SK-N-SH (cell line): ENCODE measurements around the gene OR4K15. TPM values are rescaled to one million over a fixed set of nuclear protein-coding genes. Genes with fewer than 3 reads are reported as not detected.
"Not testable (repeated sequence)": the region's sequence is repeated elsewhere in the genome, so short reads cannot be mapped to it uniquely, and the experiment has no call there.

Experiments used
- CTCF ChIA-PET: fragments of 300-600, 350-600 bp; formaldehyde crosslinking; extraction: SDS; loops from one replicate; lab custom pipeline; 2021; lab: Yijun Ruan, JAX
- POLR2A ChIA-PET: fragments of 350-600 bp; sonication (Branson Sonifier 250); formaldehyde crosslinking; extraction: SDS; loops from one replicate; lab custom pipeline; 2020; ENCODE audit warnings: antibody characterized with exemption, inconsistent platforms; lab: Yijun Ruan, JAX
- DNase-seq: peaks from one replicate; pipeline ENCODE4 v3.0.0; 2012
- H2AFZ ChIP-seq: fragments of 200-600 bp; sonication (generic); 2 replicates; pipeline ENCODE4 v1.8.1; 2016; ENCODE audit warnings: antibody characterized with exemption, mild to moderate bottlenecking, low read depth
- H3F3A ChIP-seq: fragments of 200-600 bp; sonication (generic); replicated peaks from 2 replicates; pipeline ENCODE3; 2016; ENCODE audit warnings: antibody characterized with exemption, mild to moderate bottlenecking; ENCODE audit not compliant: insufficient read depth
- H3K27ac ChIP-seq, 2 experiments: fragments of 200-500 bp in 1 of 2; fragments of 200-600 bp in 1 of 2; sonication (Bioruptor generic) in 1 of 2; sonication (generic), shearing (Covaris generic) in 1 of 2; 2 replicates each; pipeline versions ENCODE4 v1.5.1 to v1.6.1; 2014 to 2016; ENCODE audit warnings: low read depth in 2 of 2, inconsistent platforms in 1 of 2, low read length in 1 of 2, mild to moderate bottlenecking in 1 of 2, mixed read lengths in 1 of 2
- H3K27me3 ChIP-seq: fragments of 200-600 bp; sonication (generic), shearing (Covaris generic); 2 replicates; pipeline ENCODE4 v1.6.1; 2016; ENCODE audit warnings: mixed run types; ENCODE audit not compliant: insufficient read depth
- H3K36me3 ChIP-seq, 2 experiments: fragments of 200-500 bp in 1 of 2; fragments of 200-600 bp in 1 of 2; sonication (Bioruptor generic) in 1 of 2; sonication (generic) in 1 of 2; replicated peaks in 1 of 2; 2 replicates each; pipeline versions ENCODE3 to v1.5.1; 2014 to 2016; ENCODE audit warnings: low read length in 1 of 2, mild to moderate bottlenecking in 1 of 2; ENCODE audit not compliant: insufficient read depth in 2 of 2, control insufficient read depth in 1 of 2
- H3K4me1 ChIP-seq, 2 experiments: fragments of 200-500 bp in 1 of 2; fragments of 200-600 bp in 1 of 2; sonication (Bioruptor generic) in 1 of 2; sonication (generic), shearing (Covaris generic) in 1 of 2; 2 replicates each; pipeline versions ENCODE4 v1.5.1 to v1.6.1; 2014 to 2016; ENCODE audit warnings: low read depth in 1 of 2, low read length in 1 of 2, mixed run types in 1 of 2; ENCODE audit not compliant: insufficient read depth in 2 of 2, control insufficient read depth in 1 of 2
- H3K4me2 ChIP-seq: fragments of 200-600 bp; sonication (generic), shearing (Covaris generic); 2 replicates; pipeline ENCODE4 v1.6.1; 2017; ENCODE audit warnings: mixed run types
- H3K4me3 ChIP-seq, 2 experiments: fragments of 200-500 bp in 1 of 2; fragments of 200-600 bp in 1 of 2; sonication (Bioruptor generic) in 1 of 2; sonication (generic), shearing (Covaris generic) in 1 of 2; 2 replicates each; pipeline versions ENCODE4 v1.5.1 to v1.8.1; 2014 to 2016; ENCODE audit warnings: low read depth in 2 of 2, inconsistent platforms in 1 of 2, low read length in 1 of 2, mild to moderate bottlenecking in 1 of 2, mixed read lengths in 1 of 2, moderate library complexity in 1 of 2
- H3K79me2 ChIP-seq: fragments of 200-600 bp; sonication (generic); 2 replicates; pipeline ENCODE4 v1.8.1; 2017; ENCODE audit warnings: mild to moderate bottlenecking; ENCODE audit not compliant: insufficient read depth
- H3K9ac ChIP-seq: fragments of 200-600 bp; sonication (generic); 2 replicates; pipeline ENCODE4 v1.6.1; 2017; ENCODE audit warnings: mixed run types
- H3K9me2 ChIP-seq: fragments of 200-600 bp; sonication (generic); 2 replicates; pipeline ENCODE4 v1.6.1; 2017; ENCODE audit warnings: mixed run types
- H3K9me3 ChIP-seq: fragments of 200-600 bp; sonication (generic); 2 replicates; pipeline ENCODE4 v1.6.1; 2017; ENCODE audit warnings: mixed run types, mild to moderate bottlenecking, moderate library complexity
- H4K20me1 ChIP-seq: fragments of 200-600 bp; sonication (generic); 2 replicates; pipeline ENCODE4 v1.6.1; 2017; ENCODE audit warnings: mild to moderate bottlenecking, mixed run types; ENCODE audit not compliant: insufficient read depth
- CHD2 ChIP-seq: fragments of 150-350 bp; IDR thresholded peaks from 2 replicates; pipeline ENCODE4 v1.6.1; 2018; ENCODE audit warnings: low read length; ENCODE audit not compliant: partially characterized antibody
- CTCF ChIP-seq: fragments of 200-600 bp; sonication (generic); IDR thresholded peaks from 2 replicates; pipeline ENCODE4 v1.6.1; 2017; ENCODE audit warnings: antibody characterized with exemption, mild to moderate bottlenecking, moderate library complexity
- ELF1 ChIP-seq: IDR thresholded peaks from 2 replicates; pipeline ENCODE4 v1.4.0; 2012
- FOXM1 ChIP-seq: IDR thresholded peaks from 2 replicates; pipeline ENCODE4 v1.4.0; 2012; ENCODE audit warnings: low read depth, mild to moderate bottlenecking
- GABPA ChIP-seq: IDR thresholded peaks from 2 replicates; pipeline ENCODE4 v1.4.0; 2012; ENCODE audit warnings: low read depth, mild to moderate bottlenecking
- IRF3 ChIP-seq: fragments of 150-350 bp; IDR thresholded peaks from 2 replicates; pipeline ENCODE4 v1.6.1; 2016; ENCODE audit warnings: mild to moderate bottlenecking, low read depth, low read length
- MAX ChIP-seq: IDR thresholded peaks from 2 replicates; pipeline ENCODE4 v1.4.0; 2012; ENCODE audit warnings: low read depth
- MEF2A ChIP-seq: IDR thresholded peaks from 2 replicates; pipeline ENCODE4 v1.4.0; 2012; ENCODE audit warnings: low read depth, borderline replicate concordance
- MXI1 ChIP-seq: IDR thresholded peaks from 2 replicates; pipeline ENCODE4 v1.6.1; 2012; ENCODE audit warnings: mild to moderate bottlenecking, low read depth, low read length, improper control_type of control experiment
- NFIC ChIP-seq: IDR thresholded peaks from 2 replicates; pipeline ENCODE4 v1.4.0; 2012; ENCODE audit warnings: borderline replicate concordance
- REST ChIP-seq: IDR thresholded peaks from 2 replicates; pipeline ENCODE4 v1.6.1; 2012; ENCODE audit warnings: mild to moderate bottlenecking, low read depth, low read length, moderate library complexity
- RFX5 ChIP-seq: IDR thresholded peaks from 2 replicates; pipeline ENCODE4 v1.6.1; 2012; ENCODE audit warnings: mild to moderate bottlenecking, improper control_type of control experiment, low read length
- SMC3 ChIP-seq: IDR thresholded peaks from 2 replicates; pipeline ENCODE4 v1.6.1; 2012; ENCODE audit warnings: low read depth, low read length, improper control_type of control experiment
- TAF1 ChIP-seq: IDR thresholded peaks from 2 replicates; pipeline ENCODE4 v1.6.1; 2012; ENCODE audit warnings: low read depth, mild to moderate bottlenecking, low read length, moderate library complexity, borderline replicate concordance
- TEAD4 ChIP-seq: IDR thresholded peaks from 2 replicates; pipeline ENCODE4 v1.4.0; 2012; ENCODE audit warnings: mild to moderate bottlenecking, borderline replicate concordance; ENCODE audit not compliant: insufficient read depth
- USF1 ChIP-seq: IDR thresholded peaks from 2 replicates; pipeline ENCODE4 v1.4.0; 2012; ENCODE audit warnings: low read depth, borderline replicate concordance
- USF2 ChIP-seq: fragments of 150-350 bp; IDR thresholded peaks from 2 replicates; pipeline ENCODE4 v1.6.1; 2017; ENCODE audit warnings: antibody characterized with exemption, low read length, low read depth, borderline replicate concordance
- ZBTB33 ChIP-seq: IDR thresholded peaks from 2 replicates; pipeline ENCODE4 v1.4.0; 2012; ENCODE audit warnings: low read depth, borderline replicate concordance
- WGBS: methylation state at CpG from one replicate; pipeline ENCODE4 v1.1.6; 2017; ENCODE audit warnings: low lambda C conversion rate; 5-methylcytosine and 5-hydroxymethylcytosine counted together
- polyA plus RNA-seq, 3 experiments: library from polyadenylated mRNA; depleted of rRNA; stranded (reverse); fragments of >200 nt; gene quantifications; 2 replicates each; pipeline ENCODE4 v1.2.3, GENCODE V29; 2012

Gene OR4K15
- polyA plus RNA-seq, 1 of the 3 experiments (the other 2 are of a cell fraction) = not detected

GRCh38 chr14:19969735-19970134, 5.7 kb upstream of the OR4K15 start:
- whole genome bisulfite sequencing = 5% methylated on average over 2 of the region's 2 CpGs
- H3K4me2 ChIP-seq, POLR2A ChIA-PET, H4K20me1 ChIP-seq, H2AFZ ChIP-seq, H3K9me2 ChIP-seq, H3K79me2 ChIP-seq, H3K36me3 ChIP-seq, H3K9me3 ChIP-seq, CTCF ChIA-PET, H3K4me1 ChIP-seq, H3F3A ChIP-seq, H3K4me3 ChIP-seq, DNase-seq, H3K9ac ChIP-seq, H3K27me3 ChIP-seq, H3K27ac ChIP-seq: not testable (repeated sequence)

- Histone ChIP-seq H3K4me3 (no peak overlapping the region), H3F3A (no peaks in the 10 kb centered on the region), H3K79me2 (no peaks in the 10 kb centered on the region), H3K9ac (no peak overlapping the region), H3K9me3 (no peaks in the 10 kb centered on the region), H3K4me2 (no peak overlapping the region), H2AFZ (no peak overlapping the region), H3K4me1 (no peaks in the 10 kb centered on the region), H4K20me1 (no peaks in the 10 kb centered on the region), H3K27me3 (no peaks in the 10 kb centered on the region), H3K9me2 (no peaks in the 10 kb centered on the region), H3K36me3 (no peaks in the 10 kb centered on the region), H3K27ac (no peak overlapping the region)
- DNase-seq = no peak
- ChIA-PET CTCF (no interaction called here), POLR2A (no interaction called here)
- WGBS = 2% methylated on average over 1 of the region's 1 CpG
- TF ChIP-seq FOXM1 (no peak), MAX (no peak), CTCF (no peak), TEAD4 (no peak), SMC3 (no peak), NFIC (no peak), MXI1 (no peak), GABPA (no peak), IRF3 (no peak), ELF1 (no peak), ZBTB33 (no peak), MEF2A (no peak), TAF1 (no peak), USF1 (no peak), REST (no peak), CHD2 (no peak), USF2 (no peak), RFX5 (no peak)
Observed at GRCh38 chr14:19974844-19975243, 547 bp upstream of the OR4K15 start.
